Measurements from ENCODE around the gene FRY. TPM values are rescaled to one million over a fixed set of nuclear protein-coding genes. Genes with fewer than 3 reads are reported as not detected.

FRY gene
- total and polyA plus RNA-seq, 9 of the 15 experiments (the other 6 are each of a cell fraction or from before 2014, with no cell fraction given) = 0.03 to 0.31 (median 0.11) TPM; not detected in 3

GRCh38 chr13:32017474-32017873, 14.1 kb upstream of the FRY start (continued):
- TF ChIP-seq ZNF318 (IDR thresholded peaks at IDR 0.05; ENCODE audit: borderline replicate concordance in 1 of 2, low read depth in 1 of 2) = no peak
- no peak for TF ChIP-seq ZBTB12 (CRISPR knock-in tag; IDR thresholded peaks at IDR 0.05)

Measured in K562 (cell line).